OCI-LY1 (cell line): ENCODE results near the gene HAVCR1.

Source experiments
- EZH2 ChIP-seq: fragments of 200-600 bp; sonication (generic), shearing (Covaris generic); IDR thresholded peaks from 2 replicates; pipeline ENCODE4 v1.8.0; 2017; ENCODE audit warnings: borderline replicate concordance, mixed run types, mild to moderate bottlenecking, antibody characterized with exemption, low read length, moderate library complexity, mixed read lengths
- TF ChIP-seq, protein P1 (sequence below): fragments of 200-600 bp; sonication (generic), shearing (Covaris generic); IDR thresholded peaks from 2 replicates; pipeline ENCODE4 v1.5.1; 2017; ENCODE audit warnings: mild to moderate bottlenecking, antibody characterized with exemption, low read length, moderate library complexity, mixed read lengths

DNA sequence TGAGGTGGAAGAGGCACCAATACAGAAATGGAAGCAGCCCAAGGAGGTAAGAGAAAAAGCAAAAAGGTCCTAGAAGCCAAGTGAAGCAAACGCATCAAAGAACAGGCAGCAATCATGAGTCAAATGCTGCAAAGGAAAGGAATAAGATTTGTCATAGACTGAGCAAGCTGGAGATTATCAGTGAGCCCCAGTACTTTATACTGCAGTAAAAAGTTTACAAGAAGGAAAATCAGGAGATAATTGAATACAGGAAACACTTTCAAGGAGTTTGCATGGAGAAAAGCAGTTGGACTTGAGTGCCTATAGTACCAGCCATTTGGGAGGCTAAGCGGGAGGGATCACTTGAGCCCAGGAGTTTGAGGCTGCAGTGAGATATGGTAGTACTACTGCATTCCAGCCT, 7.2 kb upstream of the HAVCR1 start:
- TF ChIP-seq, protein P1, sequence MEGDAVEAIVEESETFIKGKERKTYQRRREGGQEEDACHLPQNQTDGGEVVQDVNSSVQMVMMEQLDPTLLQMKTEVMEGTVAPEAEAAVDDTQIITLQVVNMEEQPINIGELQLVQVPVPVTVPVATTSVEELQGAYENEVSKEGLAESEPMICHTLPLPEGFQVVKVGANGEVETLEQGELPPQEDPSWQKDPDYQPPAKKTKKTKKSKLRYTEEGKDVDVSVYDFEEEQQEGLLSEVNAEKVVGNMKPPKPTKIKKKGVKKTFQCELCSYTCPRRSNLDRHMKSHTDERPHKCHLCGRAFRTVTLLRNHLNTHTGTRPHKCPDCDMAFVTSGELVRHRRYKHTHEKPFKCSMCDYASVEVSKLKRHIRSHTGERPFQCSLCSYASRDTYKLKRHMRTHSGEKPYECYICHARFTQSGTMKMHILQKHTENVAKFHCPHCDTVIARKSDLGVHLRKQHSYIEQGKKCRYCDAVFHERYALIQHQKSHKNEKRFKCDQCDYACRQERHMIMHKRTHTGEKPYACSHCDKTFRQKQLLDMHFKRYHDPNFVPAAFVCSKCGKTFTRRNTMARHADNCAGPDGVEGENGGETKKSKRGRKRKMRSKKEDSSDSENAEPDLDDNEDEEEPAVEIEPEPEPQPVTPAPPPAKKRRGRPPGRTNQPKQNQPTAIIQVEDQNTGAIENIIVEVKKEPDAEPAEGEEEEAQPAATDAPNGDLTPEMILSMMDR = no peak
- TF ChIP-seq EZH2 = no peak
